Psoas muscle (tissue), 8 donors: ENCODE results near the gene GRB10. TPM values are rescaled to one million over a fixed set of nuclear protein-coding genes. Genes with fewer than 3 reads are reported as not detected.

Experiments
- ATAC-seq, 4 donors: fragments of 200-7000 bp; cut with Tn5 transposase; one replicate each; pipeline ENCODE4 v1.9.1; 2020; ENCODE audit warnings: moderate library complexity in 3 of 4, mild to moderate bottlenecking in 2 of 4
- DNase-seq, 2 donors: peaks; one replicate each; pipeline ENCODE4 v3.0.0-alpha.2; 2020
- H3K27ac ChIP-seq: fragments of 200-600 bp; one replicate; pipeline ENCODE4 v1.8.0; 2022
- H3K27me3 ChIP-seq, 3 donors: fragments of 200-600 bp in 1 of 3; one replicate each; pipeline versions ENCODE4 v1.6.1 to v1.8.0; 2013 to 2022; ENCODE audit warnings: low read length in 2 of 3, mild to moderate bottlenecking in 2 of 3, moderate library complexity in 1 of 3; ENCODE audit not compliant: insufficient read depth in 3 of 3
- H3K36me3 ChIP-seq, 2 donors: fragments of 200-600 bp in 1 of 2; one replicate each; pipeline versions ENCODE4 v1.6.1 to v1.8.0; 2013 to 2022; ENCODE audit warnings: low read depth in 1 of 2, mild to moderate bottlenecking in 1 of 2, moderate library complexity in 1 of 2; ENCODE audit not compliant: insufficient read depth in 1 of 2
- H3K4me1 ChIP-seq: fragments of 200-600 bp; one replicate; pipeline ENCODE4 v1.8.0; 2022
- H3K4me3 ChIP-seq: fragments of 200-600 bp; one replicate; pipeline ENCODE4 v1.8.0; 2022; ENCODE audit warnings: mild to moderate bottlenecking
- H3K9me3 ChIP-seq: fragments of 200-600 bp; one replicate; pipeline ENCODE4 v1.8.0; 2022
- WGBS, 3 donors: extraction: QIAGEN DNeasy Blood & Tissue Kit; methylation state at CpG; one replicate each; pipeline versions ENCODE4 v1.1.6 to v1.1.7; 2013; 5-methylcytosine and 5-hydroxymethylcytosine counted together
- intact Hi-C, 2 donors: fragments of 100-400 bp; cut with DNase I; formaldehyde crosslinking; loops; one replicate each; pipeline versions ENCODE4 v1.11.0 to v1.14.2; 2022
- polyA plus RNA-seq, 3 donors: library from polyadenylated mRNA; stranded (reverse); fragments of 200-250 nt; gene quantifications; one replicate each; pipeline ENCODE4 v1.2.3, GENCODE V29; 2013
- total RNA-seq, 4 donors: library from RNA; stranded (reverse); fragmentation: NEBNext Ultra II Directional in 2 of 4; extraction: Animal tissue kit (Norgen Biotek cat#: 25700) in 2 of 4; gene quantifications; one replicate each; pipeline versions ENCODE4 v1.2.1 to v1.2.4, GENCODE V29; 2021 to 2023
- TF ChIP-seq, protein P1 (sequence below): fragments of 200-600 bp; IDR thresholded peaks from one replicate; pipeline ENCODE4 v1.8.0; 2022; ENCODE audit warnings: antibody characterized with exemption
- donor health status: healthy with polysubstance abuse.
- donor health status: DM: no; HTN: no; CAD: no; lungs with moderate emphysema.
- donor health status: Bipolar disorder and iron deficiency.
- donor health status: healthy.
- donor health status: DM: yes; HTN: yes; CAD: no.
- donor health status: DM: no; HTN: no; CAD: no.
- donor health status: DM: no; HTN: no; CAD: no.
- donor health status: DM: yes; HTN: yes; CAD: no.

Gene GRB10
- total and polyA plus RNA-seq, 7 donors: 25.8 to 72.7 (median 53.0) TPM

GRCh38 chr7:50666124-50666496, 116.6 kb downstream of the GRB10 start:
- H3K36me3 ChIP-seq: no peaks in the 10 kb centered on the region
- intact Hi-C loops: no loop called here
- no peaks in the 10 kb centered on the region for H3K27me3 ChIP-seq
- WGBS, 3 donors: 93 to 97% (median 94%) methylated on average over 11 of the region's 11 CpGs
- H3K9me3 ChIP-seq: no peaks in the 10 kb centered on the region
- peak overlapping the region; percentile 91 for H3K27ac ChIP-seq
- H3K4me1 ChIP-seq: peaks cover 81% of the 10 kb centered on the region
- ATAC-seq (no peak), DNase-seq (no peak)
- TF ChIP-seq, protein P1, sequence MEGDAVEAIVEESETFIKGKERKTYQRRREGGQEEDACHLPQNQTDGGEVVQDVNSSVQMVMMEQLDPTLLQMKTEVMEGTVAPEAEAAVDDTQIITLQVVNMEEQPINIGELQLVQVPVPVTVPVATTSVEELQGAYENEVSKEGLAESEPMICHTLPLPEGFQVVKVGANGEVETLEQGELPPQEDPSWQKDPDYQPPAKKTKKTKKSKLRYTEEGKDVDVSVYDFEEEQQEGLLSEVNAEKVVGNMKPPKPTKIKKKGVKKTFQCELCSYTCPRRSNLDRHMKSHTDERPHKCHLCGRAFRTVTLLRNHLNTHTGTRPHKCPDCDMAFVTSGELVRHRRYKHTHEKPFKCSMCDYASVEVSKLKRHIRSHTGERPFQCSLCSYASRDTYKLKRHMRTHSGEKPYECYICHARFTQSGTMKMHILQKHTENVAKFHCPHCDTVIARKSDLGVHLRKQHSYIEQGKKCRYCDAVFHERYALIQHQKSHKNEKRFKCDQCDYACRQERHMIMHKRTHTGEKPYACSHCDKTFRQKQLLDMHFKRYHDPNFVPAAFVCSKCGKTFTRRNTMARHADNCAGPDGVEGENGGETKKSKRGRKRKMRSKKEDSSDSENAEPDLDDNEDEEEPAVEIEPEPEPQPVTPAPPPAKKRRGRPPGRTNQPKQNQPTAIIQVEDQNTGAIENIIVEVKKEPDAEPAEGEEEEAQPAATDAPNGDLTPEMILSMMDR: no peak
- H3K4me3 ChIP-seq: no peak overlapping the region

DNA sequence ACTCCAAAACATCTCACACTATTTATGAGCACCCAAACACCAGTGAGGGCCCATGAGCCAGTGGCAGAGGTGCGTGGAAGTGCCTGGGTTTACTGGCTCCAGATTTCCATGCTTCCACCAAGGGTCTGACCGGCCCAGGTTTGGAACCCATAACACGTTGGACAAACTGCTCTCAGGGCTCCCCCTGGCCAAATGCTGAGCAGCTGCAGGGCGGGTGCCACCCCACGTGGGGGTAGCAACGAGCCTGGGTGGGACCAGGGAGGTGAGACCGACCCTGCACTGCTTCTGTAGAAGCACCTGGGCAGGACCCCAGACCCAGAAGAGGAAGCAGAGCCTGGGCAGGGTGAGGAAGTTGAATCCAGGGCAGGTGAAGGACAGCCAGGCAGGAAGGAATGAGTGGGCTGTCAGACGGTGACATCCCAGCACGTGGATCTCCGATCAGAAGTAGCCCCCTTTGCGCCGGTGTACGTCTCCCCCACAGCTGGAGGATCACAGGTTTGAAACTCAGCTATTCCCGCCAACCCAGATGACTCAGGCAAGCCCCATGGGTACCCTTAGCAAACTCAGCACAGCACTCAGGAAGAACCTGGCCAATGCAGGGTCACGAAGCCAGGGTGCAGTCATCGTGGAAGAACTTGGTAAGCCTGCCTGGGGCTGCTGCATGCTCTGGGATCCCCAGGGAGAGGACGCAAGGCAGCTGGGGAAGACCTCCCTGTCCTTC, 117.1 kb downstream of the GRB10 start:
- H3K4me1 ChIP-seq: peaks cover 81% of the 10 kb centered on the region
- peak in 2 of 4 donors; percentile 20 to 28 for ATAC-seq
- no peaks in the 10 kb centered on the region for H3K9me3 ChIP-seq
- H3K27ac ChIP-seq: peak overlapping the region; percentile 91
- H3K36me3 ChIP-seq: no peaks in the 10 kb centered on the region
- no peaks in the 10 kb centered on the region for H3K27me3 ChIP-seq
- WGBS, 3 donors: 72 to 73% (median 73%) methylated on average over 17 of the region's 17 CpGs
- TF ChIP-seq, protein P1: no peak
- intact Hi-C loops: no loop called here
- H3K4me3 ChIP-seq: no peak overlapping the region
- peak in 1 of 2 donors; percentile 62 for DNase-seq

DNA sequence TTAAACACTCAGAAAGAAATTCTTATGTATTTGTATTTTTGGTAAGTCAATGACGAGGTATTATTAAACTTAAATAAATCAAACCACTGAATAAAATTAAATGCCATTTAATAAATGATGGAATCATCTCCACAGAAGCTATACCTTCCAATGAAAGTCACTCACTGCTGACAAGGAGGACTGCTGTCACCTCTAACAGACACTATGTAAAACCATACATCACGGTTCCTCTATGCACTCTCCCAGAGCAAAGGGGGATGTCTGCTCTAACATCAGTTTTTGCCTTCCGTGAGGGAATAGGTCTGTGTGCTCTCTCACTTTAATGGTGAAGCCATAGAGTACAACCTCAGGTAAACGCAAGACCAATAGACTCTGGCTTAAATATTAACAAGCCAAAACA, 117.8 kb downstream of the GRB10 start:
- no peaks in the 10 kb centered on the region for H3K36me3 ChIP-seq
- ATAC-seq: no peak
- no peak overlapping the region for H3K4me3 ChIP-seq
- no peaks in the 10 kb centered on the region for H3K27me3 ChIP-seq
- TF ChIP-seq, protein P1: no peak
- 86 to 91% (median 88%) methylated on average over 4 of the region's 4 CpGs for WGBS, 3 donors
- DNase-seq: no peak
- peaks cover 81% of the 10 kb centered on the region for H3K4me1 ChIP-seq
- no peaks in the 10 kb centered on the region for H3K9me3 ChIP-seq
- intact Hi-C loops: no loop called here
- H3K27ac ChIP-seq: peak overlapping the region; percentile 91

DNA sequence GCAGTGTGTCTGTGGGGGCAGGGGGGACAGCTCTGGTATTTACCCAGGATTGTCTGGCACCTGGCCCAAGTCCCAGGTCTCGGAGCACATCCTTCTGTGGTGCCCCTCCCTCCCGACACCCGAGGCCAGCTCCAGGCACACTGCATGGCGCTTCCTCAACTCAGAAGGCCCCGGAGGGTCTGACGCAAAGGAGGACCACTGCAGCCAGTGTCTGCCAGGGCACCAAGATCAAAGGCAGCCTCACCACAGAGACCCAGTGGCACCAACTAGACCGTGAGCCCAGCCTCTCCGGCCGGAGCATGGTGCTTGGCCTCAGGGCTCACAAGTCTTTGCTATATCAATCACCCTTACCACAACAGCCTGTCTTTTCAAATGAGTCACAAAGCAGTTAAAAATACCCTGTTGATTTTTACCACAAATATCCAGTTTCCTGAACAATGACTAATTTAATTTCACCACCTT, 118.2 kb downstream of the GRB10 start:
- Histone ChIP-seq H3K9me3 (no peaks in the 10 kb centered on the region), H3K36me3 (no peaks in the 10 kb centered on the region), H3K27ac (peak overlapping the region; percentile 91), H3K4me3 (peak overlapping the region; percentile 13), H3K27me3 (no peaks in the 10 kb centered on the region), H3K4me1 (peaks cover 82% of the 10 kb centered on the region)
- ATAC-seq: peak; percentile 60 to 72 (median 62)
- intact Hi-C loops: no loop called here
- TF ChIP-seq, protein P1: no peak
- 62 to 82% (median 72%) methylated on average over 9 of the region's 9 CpGs for WGBS, 3 donors
- peak in 1 of 2 donors; percentile 37 for DNase-seq
